GM23338 (cell line): Measurements from ENCODE around the gene SF3B3.

Source experiments
- CREB1 ChIP-seq: fragments of 250-450 bp; sonication (Bioruptor Pico); IDR thresholded peaks from 2 replicates; pipeline ENCODE4 v1.5.0; 2020; ENCODE audit warnings: low read depth, mild to moderate bottlenecking, moderate library complexity
- EZH2 ChIP-seq: fragments of 200-600 bp; sonication (generic); IDR thresholded peaks from one replicate; pipeline ENCODE4 v1.8.0; 2017; ENCODE audit warnings: antibody characterized with exemption, mild to moderate bottlenecking, low read depth; ENCODE audit not compliant: unreplicated experiment
- EZH2phosphoT487 ChIP-seq: fragments of 200-600 bp; sonication (generic); IDR thresholded peaks from one replicate; pipeline ENCODE4 v1.8.1; 2018; ENCODE audit warnings: antibody characterized with exemption; ENCODE audit not compliant: unreplicated experiment
- JUNB ChIP-seq: IDR thresholded peaks from one replicate; pipeline ENCODE4 v1.6.1; 2016; ENCODE audit warnings: antibody characterized with exemption; ENCODE audit not compliant: unreplicated experiment
- POLR2AphosphoS5 ChIP-seq: IDR thresholded peaks from 2 replicates; pipeline ENCODE4 v1.6.1; 2016; ENCODE audit warnings: antibody characterized with exemption, low read depth
- ZNF331 ChIP-seq: fragments of 250-450 bp; sonication (Bioruptor Pico); IDR thresholded peaks from 2 replicates; pipeline ENCODE4 v1.5.0; 2020; ENCODE audit warnings: low read depth, mild to moderate bottlenecking, moderate library complexity
- TF ChIP-seq, protein P1 (sequence below), 2 experiments: fragments of 200-600 bp in 1 of 2; sonication (generic) in 1 of 2; conservative IDR thresholded peaks; 2 replicates each; pipeline versions ENCODE4 v1.5.1 to v1.6.1; 2016 to 2017; ENCODE audit warnings: antibody characterized with exemption in 2 of 2, low read depth in 2 of 2, mild to moderate bottlenecking in 2 of 2, moderate library complexity in 1 of 2
- TF ChIP-seq, protein P2 (sequence below): IDR thresholded peaks from one replicate; pipeline ENCODE4 v1.6.1; 2018; ENCODE audit warnings: antibody characterized with exemption; ENCODE audit not compliant: unreplicated experiment
- TF ChIP-seq, protein P3 (sequence below): fragments of 250-450 bp; sonication (Bioruptor Pico); IDR thresholded peaks from 2 replicates; pipeline ENCODE4 v1.5.0; 2020; ENCODE audit warnings: mild to moderate bottlenecking, moderate library complexity

DNA sequence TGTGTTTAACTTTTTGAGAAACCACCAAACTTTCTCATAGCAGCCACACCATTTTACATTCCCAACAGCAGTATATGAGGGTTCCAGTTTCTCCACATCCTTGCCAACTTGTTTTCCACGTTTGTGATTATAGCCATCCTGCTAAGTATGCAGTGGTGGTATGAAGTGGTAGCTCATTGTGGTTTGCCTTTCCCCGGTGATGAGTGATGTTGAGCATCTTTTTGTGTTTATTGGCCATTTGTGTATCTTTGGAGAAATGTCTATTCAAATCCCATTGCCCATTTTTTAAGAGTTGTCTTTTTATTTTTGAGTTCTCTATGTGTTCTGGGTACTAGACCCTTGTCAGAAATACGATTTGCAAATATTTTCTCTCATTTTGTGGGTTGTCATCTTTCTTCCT is 17.4 kb downstream of the SF3B3 start:
- TF ChIP-seq, protein P1, sequence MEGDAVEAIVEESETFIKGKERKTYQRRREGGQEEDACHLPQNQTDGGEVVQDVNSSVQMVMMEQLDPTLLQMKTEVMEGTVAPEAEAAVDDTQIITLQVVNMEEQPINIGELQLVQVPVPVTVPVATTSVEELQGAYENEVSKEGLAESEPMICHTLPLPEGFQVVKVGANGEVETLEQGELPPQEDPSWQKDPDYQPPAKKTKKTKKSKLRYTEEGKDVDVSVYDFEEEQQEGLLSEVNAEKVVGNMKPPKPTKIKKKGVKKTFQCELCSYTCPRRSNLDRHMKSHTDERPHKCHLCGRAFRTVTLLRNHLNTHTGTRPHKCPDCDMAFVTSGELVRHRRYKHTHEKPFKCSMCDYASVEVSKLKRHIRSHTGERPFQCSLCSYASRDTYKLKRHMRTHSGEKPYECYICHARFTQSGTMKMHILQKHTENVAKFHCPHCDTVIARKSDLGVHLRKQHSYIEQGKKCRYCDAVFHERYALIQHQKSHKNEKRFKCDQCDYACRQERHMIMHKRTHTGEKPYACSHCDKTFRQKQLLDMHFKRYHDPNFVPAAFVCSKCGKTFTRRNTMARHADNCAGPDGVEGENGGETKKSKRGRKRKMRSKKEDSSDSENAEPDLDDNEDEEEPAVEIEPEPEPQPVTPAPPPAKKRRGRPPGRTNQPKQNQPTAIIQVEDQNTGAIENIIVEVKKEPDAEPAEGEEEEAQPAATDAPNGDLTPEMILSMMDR (conservative IDR thresholded peaks at IDR 0.05; ENCODE audit: low read depth in 2 of 2), result no peak
- TF ChIP-seq POLR2AphosphoS5 (no peak), CREB1 (CRISPR knock-in tag) (no peak), EZH2 (no peak), EZH2phosphoT487 (peak; percentile 44), ZNF331 (CRISPR knock-in tag) (no peak), JUNB (no peak)
- TF ChIP-seq, protein P2, sequence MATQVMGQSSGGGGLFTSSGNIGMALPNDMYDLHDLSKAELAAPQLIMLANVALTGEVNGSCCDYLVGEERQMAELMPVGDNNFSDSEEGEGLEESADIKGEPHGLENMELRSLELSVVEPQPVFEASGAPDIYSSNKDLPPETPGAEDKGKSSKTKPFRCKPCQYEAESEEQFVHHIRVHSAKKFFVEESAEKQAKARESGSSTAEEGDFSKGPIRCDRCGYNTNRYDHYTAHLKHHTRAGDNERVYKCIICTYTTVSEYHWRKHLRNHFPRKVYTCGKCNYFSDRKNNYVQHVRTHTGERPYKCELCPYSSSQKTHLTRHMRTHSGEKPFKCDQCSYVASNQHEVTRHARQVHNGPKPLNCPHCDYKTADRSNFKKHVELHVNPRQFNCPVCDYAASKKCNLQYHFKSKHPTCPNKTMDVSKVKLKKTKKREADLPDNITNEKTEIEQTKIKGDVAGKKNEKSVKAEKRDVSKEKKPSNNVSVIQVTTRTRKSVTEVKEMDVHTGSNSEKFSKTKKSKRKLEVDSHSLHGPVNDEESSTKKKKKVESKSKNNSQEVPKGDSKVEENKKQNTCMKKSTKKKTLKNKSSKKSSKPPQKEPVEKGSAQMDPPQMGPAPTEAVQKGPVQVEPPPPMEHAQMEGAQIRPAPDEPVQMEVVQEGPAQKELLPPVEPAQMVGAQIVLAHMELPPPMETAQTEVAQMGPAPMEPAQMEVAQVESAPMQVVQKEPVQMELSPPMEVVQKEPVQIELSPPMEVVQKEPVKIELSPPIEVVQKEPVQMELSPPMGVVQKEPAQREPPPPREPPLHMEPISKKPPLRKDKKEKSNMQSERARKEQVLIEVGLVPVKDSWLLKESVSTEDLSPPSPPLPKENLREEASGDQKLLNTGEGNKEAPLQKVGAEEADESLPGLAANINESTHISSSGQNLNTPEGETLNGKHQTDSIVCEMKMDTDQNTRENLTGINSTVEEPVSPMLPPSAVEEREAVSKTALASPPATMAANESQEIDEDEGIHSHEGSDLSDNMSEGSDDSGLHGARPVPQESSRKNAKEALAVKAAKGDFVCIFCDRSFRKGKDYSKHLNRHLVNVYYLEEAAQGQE, result no peak
- TF ChIP-seq, protein P3, sequence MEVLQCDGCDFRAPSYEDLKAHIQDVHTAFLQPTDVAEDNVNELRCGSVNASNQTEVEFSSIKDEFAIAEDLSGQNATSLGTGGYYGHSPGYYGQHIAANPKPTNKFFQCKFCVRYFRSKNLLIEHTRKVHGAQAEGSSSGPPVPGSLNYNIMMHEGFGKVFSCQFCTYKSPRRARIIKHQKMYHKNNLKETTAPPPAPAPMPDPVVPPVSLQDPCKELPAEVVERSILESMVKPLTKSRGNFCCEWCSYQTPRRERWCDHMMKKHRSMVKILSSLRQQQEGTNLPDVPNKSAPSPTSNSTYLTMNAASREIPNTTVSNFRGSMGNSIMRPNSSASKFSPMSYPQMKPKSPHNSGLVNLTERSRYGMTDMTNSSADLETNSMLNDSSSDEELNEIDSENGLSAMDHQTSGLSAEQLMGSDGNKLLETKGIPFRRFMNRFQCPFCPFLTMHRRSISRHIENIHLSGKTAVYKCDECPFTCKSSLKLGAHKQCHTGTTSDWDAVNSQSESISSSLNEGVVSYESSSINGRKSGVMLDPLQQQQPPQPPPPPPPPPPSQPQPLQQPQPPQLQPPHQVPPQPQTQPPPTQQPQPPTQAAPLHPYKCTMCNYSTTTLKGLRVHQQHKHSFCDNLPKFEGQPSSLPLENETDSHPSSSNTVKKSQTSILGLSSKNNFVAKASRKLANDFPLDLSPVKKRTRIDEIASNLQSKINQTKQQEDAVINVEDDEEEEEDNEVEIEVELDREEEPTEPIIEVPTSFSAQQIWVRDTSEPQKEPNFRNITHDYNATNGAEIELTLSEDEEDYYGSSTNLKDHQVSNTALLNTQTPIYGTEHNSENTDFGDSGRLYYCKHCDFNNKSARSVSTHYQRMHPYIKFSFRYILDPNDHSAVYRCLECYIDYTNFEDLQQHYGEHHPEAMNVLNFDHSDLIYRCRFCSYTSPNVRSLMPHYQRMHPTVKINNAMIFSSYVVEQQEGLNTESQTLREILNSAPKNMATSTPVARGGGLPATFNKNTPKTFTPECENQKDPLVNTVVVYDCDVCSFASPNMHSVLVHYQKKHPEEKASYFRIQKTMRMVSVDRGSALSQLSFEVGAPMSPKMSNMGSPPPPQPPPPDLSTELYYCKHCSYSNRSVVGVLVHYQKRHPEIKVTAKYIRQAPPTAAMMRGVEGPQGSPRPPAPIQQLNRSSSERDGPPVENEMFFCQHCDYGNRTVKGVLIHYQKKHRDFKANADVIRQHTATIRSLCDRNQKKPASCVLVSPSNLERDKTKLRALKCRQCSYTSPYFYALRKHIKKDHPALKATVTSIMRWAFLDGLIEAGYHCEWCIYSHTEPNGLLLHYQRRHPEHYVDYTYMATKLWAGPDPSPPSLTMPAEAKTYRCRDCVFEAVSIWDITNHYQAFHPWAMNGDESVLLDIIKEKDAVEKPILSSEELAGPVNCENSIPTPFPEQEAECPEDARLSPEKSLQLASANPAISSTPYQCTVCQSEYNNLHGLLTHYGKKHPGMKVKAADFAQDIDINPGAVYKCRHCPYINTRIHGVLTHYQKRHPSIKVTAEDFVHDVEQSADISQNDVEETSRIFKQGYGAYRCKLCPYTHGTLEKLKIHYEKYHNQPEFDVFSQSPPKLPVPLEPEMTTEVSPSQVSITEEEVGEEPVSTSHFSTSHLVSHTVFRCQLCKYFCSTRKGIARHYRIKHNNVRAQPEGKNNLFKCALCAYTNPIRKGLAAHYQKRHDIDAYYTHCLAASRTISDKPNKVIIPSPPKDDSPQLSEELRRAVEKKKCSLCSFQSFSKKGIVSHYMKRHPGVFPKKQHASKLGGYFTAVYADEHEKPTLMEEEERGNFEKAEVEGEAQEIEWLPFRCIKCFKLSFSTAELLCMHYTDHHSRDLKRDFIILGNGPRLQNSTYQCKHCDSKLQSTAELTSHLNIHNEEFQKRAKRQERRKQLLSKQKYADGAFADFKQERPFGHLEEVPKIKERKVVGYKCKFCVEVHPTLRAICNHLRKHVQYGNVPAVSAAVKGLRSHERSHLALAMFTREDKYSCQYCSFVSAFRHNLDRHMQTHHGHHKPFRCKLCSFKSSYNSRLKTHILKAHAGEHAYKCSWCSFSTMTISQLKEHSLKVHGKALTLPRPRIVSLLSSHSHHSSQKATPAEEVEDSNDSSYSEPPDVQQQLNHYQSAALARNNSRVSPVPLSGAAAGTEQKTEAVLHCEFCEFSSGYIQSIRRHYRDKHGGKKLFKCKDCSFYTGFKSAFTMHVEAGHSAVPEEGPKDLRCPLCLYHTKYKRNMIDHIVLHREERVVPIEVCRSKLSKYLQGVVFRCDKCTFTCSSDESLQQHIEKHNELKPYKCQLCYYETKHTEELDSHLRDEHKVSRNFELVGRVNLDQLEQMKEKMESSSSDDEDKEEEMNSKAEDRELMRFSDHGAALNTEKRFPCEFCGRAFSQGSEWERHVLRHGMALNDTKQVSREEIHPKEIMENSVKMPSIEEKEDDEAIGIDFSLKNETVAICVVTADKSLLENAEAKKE (CRISPR knock-in tag), result no peak
